Vagina (tissue), 2 donors: ENCODE results near the gene TBC1D22A.

Experiments
- CTCF ChIP-seq, 3 experiments: fragments of 450-650 bp in 2 of 3; fragments of 200-600 bp in 1 of 3; sonication (generic) in 1 of 3; IDR thresholded peaks; one replicate each; pipeline ENCODE4 v1.5.1; 2017 to 2019; ENCODE audit warnings: antibody characterized with exemption in 3 of 3, mild to moderate bottlenecking in 2 of 3, moderate library complexity in 2 of 3
- POLR2A ChIP-seq, 2 donors: fragments of 450-650 bp; IDR thresholded peaks; one replicate each; pipeline ENCODE4 v1.6.1; 2017; ENCODE audit warnings: antibody characterized with exemption in 2 of 2, mild to moderate bottlenecking in 2 of 2, moderate library complexity in 2 of 2

DNA sequence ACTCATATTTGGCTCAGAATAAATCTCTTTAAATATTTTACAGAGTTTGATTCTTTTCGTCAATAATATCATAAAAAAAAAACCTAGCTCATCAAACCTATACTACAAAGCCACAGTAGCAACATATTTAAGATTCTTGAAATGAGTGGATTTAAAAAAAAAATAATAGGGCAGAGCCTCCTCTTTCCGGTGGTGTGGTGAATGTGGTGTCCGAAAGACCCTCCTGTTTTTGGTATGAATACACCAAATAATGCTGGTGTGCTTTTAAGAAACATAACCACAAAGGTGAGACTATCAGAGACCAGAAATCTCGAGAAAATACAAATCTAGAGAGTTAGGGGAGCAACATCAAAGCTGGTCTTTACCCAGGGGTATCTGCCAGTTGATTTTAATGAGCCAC, 342.6 kb downstream of the TBC1D22A start:
- TF ChIP-seq POLR2A (IDR thresholded peaks at IDR 0.05) = no peak
- no peak for TF ChIP-seq CTCF (IDR thresholded peaks at IDR 0.05)
